NCI-H2029 (cell line): ENCODE data around the gene RGMA.

Experiments
- DNase-seq: peaks from one replicate; lab custom pipeline; 2025; lab: John Stamatoyannopoulos, UW

RGMA gene

DNA sequence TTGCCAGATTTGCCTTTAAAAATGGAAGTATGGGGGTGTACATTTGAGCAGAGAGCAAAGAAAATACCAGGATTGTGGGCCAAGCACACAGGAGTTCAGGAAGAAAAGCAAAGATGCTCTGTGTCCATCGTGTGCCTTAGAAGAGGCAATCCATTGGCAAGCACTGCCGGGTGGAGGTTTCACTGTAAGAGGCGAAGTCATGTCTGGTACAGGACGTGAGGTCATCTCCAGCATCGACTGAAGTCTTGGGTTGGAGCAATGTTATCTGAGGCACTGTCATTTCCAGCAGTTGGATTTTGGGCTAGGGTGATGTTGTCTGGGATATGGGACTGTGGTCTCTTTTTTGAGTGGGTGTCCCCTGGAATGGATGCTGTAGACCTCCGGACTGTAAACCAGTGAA, 4.8 kb upstream of the RGMA start:
- DNase-seq, result no peak

DNA sequence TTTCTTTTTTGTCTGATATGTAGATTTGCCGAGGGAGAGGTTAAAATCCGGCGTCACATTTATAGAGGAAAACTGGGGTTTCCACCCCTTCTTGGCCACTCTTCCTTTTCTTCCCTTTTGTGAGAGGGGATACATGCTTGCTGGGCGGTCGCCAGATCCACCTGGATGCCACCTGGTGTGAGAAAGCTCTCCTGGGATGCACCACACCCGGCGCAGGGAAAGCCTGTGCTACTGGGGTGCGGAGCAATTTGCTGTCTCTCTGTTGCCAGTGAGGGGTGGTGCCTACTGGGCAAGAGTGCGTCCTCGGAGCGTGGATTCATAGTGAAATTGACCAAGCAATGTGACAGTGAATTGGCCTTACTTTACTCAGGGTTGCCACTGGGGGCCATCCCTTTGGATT, 2.5 kb upstream of the RGMA start:
- no peak for DNase-seq

DNA sequence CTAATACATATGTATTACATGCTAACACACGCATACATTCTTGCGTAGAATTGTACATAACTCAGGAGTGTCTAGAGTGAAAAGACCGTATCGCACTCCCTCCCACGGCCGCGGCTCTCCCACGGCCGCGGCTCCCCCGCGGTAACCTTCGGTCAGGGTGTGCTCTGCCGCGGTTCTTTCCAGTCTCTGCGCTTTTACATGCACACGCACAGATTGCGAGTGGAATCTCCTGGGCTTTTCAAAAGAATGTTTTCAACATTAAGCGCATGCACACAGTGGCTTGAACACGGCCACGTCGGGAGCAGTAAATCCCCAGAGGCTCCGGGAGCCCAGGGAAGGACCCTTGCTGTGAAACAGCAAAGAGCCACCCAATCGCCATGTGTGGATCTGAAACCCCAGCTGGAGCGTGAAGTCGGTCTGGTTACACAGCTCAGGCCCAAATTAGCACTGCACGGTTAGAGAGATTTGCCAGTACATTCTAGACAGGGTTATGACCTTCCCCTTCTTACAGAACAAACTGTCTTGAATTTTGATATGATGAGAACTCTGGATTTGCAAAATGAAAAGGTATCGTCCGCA, 805 bp upstream of the RGMA start:
- no peak for DNase-seq

DNA sequence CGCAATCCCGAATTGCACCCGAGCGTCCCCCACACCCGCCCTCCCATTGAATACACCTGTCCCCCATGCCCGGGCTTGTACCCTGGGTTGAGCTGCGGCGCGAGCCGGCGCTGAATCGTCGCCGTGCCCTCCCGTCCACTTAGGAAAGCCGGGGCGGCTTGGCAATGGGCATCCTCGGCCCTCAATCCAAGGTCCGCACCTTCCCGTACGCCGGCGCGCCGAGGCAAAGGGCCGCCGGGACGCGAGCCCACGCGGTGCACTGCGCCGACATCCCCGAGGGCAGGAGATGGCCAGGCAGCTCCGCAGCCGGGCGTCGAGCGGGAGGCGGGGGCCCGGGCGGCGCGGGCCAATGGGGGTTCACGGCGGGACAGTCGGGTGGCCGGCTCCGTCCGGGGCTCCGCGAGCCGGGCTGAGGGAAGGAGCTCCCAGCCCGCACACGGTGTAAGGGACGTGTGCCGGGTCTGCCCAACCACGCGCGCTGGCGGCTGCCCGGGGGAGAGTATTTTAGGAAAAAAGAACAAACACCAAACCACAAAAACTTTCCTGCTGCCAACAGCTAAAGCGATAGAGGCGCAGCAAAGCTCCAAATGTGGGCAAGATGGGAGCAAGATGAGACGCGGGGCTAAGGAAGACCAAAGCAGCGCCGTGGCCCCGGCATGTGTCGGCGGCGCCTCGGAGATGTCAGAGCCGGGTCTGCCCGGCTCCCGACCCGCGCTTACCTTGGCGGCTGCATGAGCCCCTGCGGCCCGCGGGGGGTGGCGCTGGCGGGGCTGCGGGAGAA, 621 bp downstream of the RGMA start:
- peak; percentile 35 for DNase-seq

DNA sequence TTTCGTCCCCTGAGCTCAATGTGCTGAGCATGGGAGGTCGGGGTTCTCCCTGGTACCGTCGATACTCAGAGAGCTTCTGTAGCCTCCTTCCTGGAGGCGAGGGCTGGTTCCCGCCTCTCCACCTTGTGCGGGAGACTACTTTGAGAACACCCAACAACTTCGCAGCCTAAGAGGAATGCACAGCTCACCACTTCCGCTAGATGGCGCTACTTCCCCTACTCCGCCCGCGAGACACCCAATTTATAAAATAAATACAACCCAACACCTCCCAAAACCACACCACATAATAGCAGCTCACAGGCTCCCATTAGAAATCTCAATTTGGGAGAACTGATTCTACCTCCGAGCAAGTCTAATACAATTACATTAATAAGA, 1.2 kb downstream of the RGMA start:
- peak; percentile 35 for DNase-seq

DNA sequence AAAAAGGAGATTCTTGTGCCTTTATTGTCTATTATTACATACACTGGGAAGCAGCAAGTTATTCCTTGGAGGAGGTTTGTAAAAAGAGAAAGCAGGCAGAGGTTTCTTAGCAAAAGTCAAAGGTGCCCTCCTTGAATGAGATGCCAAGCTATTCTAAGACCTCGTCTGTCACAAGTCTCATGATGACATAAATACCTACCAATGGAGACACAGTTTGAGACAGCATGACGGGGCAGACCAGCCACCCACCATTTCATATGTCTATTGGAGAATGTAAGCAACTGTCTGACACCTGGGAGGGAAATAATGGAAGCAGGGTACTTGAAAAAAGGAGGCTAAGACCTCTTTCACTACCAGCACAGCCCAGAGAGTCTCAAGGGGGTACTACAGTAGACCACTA, 2.2 kb downstream of the RGMA start:
- DNase-seq, result no peak

DNA sequence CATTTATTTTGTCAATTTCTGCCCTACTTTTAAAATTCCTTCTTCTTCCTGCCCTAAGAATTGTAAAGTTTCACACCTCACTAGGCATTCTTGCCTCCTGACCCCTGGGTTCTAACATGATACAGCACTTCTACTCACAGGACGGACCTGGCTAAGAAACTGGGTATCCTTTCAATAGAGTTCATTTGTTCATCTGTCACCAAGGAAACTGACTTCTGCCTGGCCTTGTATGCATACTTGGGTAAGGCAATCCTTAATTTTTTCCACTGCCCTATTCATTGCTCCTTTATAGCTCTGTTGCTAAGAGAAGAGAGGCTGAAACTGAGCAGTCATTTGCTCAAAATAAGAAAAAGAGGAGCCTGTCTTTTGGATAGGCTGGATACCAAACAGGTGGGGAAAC, 3.3 kb downstream of the RGMA start:
- no peak for DNase-seq

DNA sequence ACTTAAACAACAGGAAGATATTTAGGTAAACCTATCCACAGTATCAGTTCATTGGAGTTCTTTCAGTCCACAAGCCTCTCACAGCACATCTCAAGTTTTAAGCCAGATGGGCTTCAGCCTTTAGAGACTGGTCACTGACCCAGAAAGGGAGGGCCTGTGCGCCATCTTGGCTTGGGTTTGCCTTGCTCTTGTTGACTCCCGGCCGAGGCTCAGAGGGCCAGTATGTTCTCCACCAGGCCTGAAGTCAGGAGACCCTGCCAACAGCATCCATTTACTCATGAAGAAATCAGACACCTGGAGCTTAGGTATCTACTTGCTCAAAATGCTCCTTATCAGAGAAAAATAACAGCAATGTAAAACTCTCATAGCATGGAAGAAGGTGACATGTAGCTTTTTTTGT, 6.2 kb downstream of the RGMA start:
- DNase-seq, result no peak

DNA sequence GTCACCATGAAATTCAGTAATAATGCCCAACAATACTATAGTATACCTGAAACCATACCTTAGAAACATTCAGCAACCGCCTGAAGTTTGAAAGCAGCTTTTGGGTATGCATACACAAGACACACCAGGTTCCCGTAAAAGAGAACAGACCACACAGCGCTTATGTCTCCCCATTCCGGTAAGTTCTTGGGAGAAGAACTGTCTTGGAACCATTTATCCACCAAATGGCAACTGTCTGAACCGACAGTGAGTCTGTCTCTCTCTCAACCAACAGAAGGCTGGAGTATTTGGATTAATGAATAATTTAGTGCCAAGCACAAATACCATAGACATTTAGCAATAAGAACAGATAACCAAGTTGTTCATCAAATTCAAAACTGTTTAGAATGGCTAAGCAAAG, 7.6 kb downstream of the RGMA start:
- no peak for DNase-seq

DNA sequence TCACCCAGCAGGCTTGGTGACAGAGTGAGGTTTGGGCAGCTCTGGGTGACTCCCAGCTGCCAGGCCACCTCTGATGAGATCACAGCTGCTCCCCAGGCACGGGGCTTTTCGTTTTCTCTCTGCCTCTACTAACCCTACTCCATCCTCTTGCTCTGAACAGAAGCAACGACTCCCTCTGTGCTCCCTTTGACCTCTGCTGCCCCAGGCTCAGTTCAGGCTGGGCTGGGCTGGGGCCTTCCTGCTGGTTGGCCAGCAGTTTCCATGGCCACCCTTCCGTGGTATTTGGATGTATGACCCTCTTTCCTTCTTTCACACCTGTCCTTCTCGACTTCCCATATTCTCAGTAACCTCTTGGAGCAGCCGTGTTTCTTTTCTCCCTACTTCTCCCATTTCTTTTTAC, 8.6 kb downstream of the RGMA start:
- DNase-seq, result no peak

DNA sequence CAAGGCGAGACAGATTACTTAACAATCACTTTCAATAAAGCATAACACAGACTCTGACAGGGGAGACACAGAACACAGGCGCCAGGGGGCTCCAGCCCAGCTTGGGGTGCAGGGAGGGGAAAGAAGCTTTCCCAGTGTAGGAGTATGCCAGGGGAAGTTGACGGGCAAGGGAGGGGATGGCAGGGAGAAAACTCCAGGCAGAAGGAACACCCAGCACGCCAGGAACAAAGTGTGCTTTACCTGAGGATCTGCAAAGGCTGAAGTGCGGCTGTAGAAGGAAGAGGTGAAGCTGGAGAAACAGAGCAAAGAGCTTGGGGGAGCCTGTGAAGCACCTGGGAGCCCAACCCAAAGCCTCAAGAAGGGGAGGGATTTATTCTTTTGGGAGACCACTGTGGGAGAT, 12.1 kb downstream of the RGMA start:
- no peak for DNase-seq

DNA sequence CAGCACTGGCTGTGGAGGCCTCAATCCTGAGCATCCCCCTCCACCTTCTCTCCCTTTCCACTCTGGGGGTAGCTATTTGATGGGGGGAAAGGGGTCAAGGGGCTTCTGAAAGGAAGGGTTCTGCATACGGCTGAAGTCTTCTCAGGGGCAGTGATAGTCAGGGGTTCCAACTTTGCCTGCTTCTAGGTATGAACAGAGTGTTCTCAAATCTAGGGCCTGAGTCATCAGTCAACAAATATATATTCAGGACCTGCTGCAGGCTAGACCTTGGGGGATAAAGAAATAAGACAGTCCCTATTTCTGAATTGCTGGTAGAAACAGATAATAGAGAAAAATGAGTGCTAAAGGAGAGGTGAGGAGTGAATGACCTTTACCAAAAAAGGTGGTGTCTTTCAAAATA, 12.8 kb downstream of the RGMA start:
- DNase-seq, result no peak

DNA sequence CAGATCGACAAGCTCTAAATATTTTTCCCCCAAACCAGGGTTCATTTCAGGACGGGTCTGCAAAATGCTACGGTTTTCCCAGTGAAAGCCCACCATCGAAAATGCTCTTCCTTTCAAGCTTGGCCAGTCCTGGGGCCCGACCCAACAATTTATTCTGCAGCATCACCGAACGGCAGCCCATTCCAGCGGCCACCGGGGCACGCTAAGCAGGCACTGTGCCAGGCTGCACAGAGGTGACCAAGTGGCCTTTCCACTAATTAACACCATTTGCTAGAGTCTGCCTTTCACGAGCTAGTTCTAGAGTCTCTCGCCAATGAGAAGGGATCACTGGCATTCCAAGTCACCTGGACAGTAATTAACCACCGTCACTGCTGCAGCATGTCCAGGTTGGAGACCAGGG, 14.4 kb downstream of the RGMA start:
- no peak for DNase-seq

DNA sequence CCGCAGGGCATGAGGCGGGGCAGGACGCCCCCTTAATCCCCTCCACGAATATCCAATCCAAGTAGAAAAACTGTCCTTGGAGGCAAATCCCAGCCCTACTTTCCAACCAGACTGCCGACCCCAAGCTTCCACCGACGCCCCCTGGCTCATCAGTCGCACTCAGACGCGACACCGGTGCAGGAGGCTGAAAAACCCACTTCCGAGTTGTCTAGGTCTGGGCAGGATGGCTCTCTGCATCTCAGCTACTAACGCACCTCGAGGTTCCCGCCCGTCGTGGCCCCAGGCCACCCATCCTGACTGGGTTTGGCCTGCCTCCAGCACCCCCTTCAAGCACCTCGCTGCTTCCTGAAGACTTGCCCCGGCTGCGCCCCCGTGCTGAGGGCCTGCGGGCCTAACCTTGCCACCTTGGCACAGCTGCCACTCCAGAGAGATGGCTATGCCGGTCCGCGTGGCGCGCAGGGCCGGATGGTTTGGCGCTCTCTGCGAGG, 15.5 kb downstream of the RGMA start:
- DNase-seq, result no peak

DNA sequence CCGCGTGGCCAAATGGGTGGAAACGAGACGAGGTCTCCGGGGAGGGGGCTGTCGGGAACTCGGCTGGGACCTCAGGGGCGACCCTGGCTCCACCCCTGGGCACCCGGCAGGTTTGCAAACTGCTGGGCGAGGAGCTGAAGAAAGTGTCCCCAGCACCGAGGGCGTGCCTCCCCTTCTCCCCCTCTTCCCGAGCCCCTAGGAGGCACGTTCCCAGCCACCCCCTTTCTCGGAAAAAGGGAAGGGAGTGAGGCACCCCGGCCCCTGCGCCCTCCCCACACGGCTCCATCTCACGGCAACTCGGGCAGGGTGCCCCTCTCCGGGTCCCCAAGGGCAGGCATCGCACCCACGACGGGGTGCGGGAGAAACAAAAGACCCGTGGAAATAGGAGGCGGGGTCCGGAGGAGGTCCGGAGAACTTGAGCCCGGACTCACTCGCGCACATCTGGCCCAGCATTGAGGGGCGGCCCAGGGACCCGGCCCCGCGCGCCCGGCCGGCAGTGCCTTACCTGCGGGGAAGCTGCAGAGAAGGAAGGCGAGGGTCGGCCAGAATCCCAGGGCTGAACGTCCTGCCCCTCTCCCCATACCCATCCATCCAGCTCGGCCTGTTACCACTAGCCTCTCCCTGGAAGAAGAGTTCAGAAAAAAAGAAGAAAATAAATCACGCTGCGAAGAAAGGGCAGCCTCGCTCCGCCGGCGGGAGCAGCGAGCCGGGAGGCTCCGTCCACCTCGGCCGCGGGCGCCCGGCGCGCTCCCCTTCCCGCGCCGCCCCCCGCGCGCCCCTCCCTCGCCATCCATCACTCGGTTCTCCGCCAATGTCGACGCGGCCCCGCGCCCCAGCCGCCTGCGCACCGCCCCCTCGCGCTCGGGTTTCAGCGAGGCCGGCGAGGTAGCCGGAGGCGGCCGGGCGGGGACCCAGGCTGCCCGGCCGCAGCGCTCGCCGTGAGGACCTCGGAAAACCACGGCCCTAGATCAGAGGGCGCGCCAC, 16.3 kb downstream of the RGMA start:
- DNase-seq, result peak; percentile 32

DNA sequence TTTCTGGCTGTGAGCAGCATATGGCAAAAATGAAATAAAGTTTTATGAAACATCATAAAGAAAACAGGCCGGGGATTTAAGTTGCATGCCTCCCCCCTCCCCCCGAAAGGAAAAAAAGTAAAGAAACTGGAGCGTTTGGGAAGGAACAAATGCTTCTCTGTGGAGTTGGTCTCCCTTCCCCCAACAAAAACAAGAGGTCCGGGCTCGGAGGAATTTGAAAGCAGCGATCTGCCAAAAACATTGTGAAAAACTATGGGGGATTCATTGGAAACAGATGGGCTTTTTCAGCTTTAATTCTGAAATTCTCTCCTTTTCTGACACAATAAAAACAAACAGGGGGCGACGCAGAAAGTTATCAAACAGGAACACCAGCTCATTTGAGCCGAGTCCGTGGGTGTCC, 17.0 kb downstream of the RGMA start:
- DNase-seq, result no peak

DNA sequence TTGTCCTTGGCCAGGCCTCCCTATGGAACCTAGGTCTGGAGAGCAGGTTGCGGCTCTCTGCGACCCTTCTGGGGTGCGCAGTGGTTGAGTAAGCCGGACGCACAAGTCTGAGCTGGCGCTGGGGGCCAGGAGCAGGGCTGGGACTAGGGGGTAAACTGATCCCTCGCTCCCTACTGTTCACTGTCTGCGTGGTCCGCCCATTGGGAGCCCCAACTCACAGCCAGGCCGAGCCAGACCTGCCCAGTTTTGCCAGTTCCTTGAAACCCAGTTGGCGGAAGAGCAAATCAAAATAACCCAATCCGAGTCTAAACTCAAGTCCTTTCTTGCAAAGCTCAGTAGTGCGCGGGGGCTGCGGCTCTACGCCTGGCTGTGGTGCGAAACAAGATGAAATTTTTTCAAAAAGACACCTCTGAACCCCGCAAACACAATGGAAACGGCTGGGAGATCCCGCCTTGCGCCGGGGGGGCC, 17.5 kb downstream of the RGMA start:
- no peak for DNase-seq

DNA sequence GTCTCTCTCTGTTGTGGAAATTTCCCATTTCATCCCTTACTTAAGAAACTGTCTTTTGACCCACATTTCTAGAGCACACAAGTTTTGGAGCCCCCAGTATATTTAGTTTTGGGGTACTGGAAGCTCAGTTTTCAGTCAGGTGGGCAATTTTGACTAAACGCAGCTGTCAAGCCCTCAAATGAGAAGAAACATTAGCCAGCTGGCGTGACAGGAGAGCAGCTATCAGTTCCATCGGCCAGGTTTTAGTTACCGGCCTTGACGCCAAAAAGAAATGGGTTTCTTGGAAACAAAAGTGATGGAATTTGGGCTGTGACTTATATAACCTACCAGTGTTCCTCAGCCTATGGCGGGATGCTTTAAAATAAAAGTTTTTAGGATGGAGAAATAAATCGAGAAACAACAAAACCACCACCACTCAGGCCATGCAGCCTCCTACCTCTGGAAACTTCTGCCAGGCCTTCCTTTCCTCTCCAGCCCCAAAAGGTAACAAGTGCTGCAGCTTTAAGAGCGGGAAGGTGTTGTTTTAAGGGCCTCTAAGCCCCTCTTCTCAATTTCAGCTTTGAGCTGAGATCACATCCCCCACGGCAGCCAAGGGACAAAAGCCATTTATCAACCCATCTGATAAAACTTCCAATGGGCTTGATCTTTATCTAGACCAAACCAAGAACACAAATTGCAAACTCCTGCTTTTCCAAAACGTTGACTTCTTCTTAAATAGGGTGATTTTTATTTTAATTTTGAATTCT, 18.3 kb downstream of the RGMA start:
- DNase-seq, result no peak

DNA sequence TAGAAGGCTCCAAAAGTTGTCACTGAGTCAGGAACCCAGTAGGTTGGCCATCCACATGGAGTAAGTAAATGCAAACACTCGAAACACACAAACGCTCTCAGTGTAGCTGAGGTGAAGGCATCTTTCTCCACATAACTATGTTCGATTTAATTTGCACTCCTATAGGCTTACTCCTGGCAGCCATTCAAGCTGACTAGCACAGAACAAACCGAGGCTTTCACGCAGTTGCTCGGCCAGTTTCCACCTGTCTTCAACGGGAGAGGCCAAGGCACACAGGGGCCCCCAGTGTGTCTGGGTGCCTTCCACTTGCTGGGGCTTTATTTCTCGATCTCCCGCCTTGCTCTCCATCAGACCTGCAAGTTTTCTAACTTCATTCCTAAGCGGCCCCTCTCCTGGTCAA, 18.9 kb downstream of the RGMA start:
- DNase-seq, result no peak

DNA sequence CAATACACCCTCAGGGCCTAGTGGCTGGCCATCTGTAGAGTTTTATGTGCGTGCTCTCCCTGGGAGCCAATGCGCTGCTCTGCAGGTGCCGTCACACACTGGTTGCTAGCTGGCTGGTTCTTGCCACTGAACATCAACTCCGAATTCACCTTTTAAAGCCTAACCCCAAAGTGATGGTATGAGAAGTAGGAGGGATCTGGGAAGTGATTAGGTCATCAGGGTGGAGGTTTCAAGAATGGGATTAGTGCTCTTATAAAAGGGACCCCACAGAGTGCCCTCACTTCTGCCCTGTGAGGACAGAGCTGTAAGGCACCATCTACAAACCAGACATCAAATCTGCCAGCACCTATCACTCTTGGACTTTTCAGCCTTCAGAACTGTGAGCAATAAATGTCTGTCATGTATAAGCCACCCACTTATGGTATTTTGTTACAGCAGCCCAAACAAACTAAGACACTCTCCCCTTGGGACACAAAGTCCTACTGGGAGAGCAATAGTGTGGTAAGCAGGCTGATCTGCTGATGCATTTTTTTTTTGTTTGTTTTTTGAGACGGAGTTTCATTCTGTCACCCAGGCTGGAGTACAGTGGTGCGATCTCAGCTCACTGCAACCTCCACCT, 20.3 kb downstream of the RGMA start:
- DNase-seq, result no peak

DNA sequence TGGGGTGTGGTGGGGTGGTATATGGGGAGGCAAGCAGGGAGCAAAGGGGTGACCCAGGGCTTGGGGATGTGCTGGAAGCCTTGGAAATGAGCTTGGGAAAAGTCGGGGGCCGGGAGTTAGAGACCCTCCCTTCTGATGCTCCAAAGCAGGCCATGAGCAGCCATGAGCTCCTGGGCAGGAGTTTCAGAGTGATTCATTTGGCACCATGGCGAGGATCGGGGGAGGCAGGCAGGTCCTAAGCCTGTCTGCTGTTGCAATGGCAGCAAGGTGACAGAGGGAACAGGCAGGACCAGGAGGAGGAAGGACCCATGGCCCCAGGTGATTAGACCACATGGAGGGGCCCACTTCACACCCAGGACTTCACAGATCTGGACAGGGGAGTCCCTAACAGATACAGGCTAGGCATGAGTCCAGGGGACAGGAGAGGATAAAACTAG, 21.3 kb downstream of the RGMA start:
- DNase-seq, result no peak
